ENCODE measurements around the gene HDLBP. TPM values are rescaled to one million over a fixed set of nuclear protein-coding genes. Genes with fewer than 3 reads are reported as not detected.

The HDLBP gene
- total RNA-seq, 1 donor from 2014 or later, result 159 TPM

GRCh38 chr2:241234066-241234790 is 81.2 kb downstream of the HDLBP start:
- DNase-seq (ENCODE audit: low spot score in 2 of 2) (no peak), FAIRE-seq (no peak)

- FAIRE-seq (no peak), DNase-seq (ENCODE audit: low spot score in 2 of 2) (no peak)
Measured at GRCh38 chr2:241232736-241233575, 82.5 kb downstream of the HDLBP start.

GRCh38 chr2:241230435-241230834 is 85.0 kb downstream of the HDLBP start:
- no peak for DNase-seq (ENCODE audit: low spot score in 2 of 2)
- no peak for FAIRE-seq

GRCh38 chr2:241229563-241230401 is 85.7 kb downstream of the HDLBP start:
- FAIRE-seq (no peak), DNase-seq (ENCODE audit: low spot score in 2 of 2) (no peak)

GRCh38 chr2:241228860-241229516 is 86.5 kb downstream of the HDLBP start:
- FAIRE-seq (no peak), DNase-seq (ENCODE audit: low spot score in 2 of 2) (no peak)

GRCh38 chr2:241228081-241228859 is 87.2 kb downstream of the HDLBP start:
- no peak for DNase-seq (ENCODE audit: low spot score in 2 of 2)
- FAIRE-seq, result no peak

GRCh38 chr2:241227594-241227993 is 87.9 kb downstream of the HDLBP start:
- FAIRE-seq (no peak), DNase-seq (ENCODE audit: low spot score in 2 of 2) (no peak)

GRCh38 chr2:241226723-241227572 is 88.5 kb downstream of the HDLBP start:
- DNase-seq (ENCODE audit: low spot score in 2 of 2) (no peak), FAIRE-seq (no peak)

GRCh38 chr2:241225983-241226382 is 89.5 kb downstream of the HDLBP start:
- no peak for FAIRE-seq
- no peak for DNase-seq (ENCODE audit: low spot score in 2 of 2)

GRCh38 chr2:241225545-241225944 is 89.9 kb downstream of the HDLBP start:
- no peak for DNase-seq (ENCODE audit: low spot score in 2 of 2)
- no peak for FAIRE-seq

- FAIRE-seq (no peak), DNase-seq (ENCODE audit: low spot score in 2 of 2) (no peak)
Measured at GRCh38 chr2:241224851-241225438, 90.5 kb downstream of the HDLBP start.

- FAIRE-seq (no peak), DNase-seq (ENCODE audit: low spot score in 2 of 2) (peak; percentile 82)
Measured at GRCh38 chr2:241224018-241224850, 91.2 kb downstream of the HDLBP start.

- DNase-seq (ENCODE audit: low spot score in 2 of 2) (no peak), FAIRE-seq (no peak)
Measured at GRCh38 chr2:241223211-241224017, 92.1 kb downstream of the HDLBP start.

GRCh38 chr2:241219856-241220356 is 95.6 kb downstream of the HDLBP start:
- FAIRE-seq (no peak), DNase-seq (ENCODE audit: low spot score in 2 of 2) (no peak)

- DNase-seq (ENCODE audit: low spot score in 2 of 2), result no peak
- no peak for FAIRE-seq
Measured at GRCh38 chr2:241219030-241219382, 96.5 kb downstream of the HDLBP start.
